Esophagus squamous epithelium (tissue), 5 donors: ENCODE measurements around the gene DESI2. TPM values are rescaled to one million over a fixed set of nuclear protein-coding genes. Genes with fewer than 3 reads are reported as not detected.
"Not testable (repeated sequence)": the region's sequence is repeated elsewhere in the genome, so short reads cannot be mapped to it uniquely, and the experiment has no call there.

Source experiments
- DNase-seq: peaks from one replicate; lab custom pipeline; 2025; lab: John Stamatoyannopoulos, UW
- H3K27ac ChIP-seq, 4 donors: fragments of 200-600 bp; sonication (generic); one replicate each; pipeline ENCODE4 v1.5.1; 2016 to 2019; ENCODE audit warnings: mild to moderate bottlenecking in 1 of 4
- H3K27me3 ChIP-seq, 4 donors: fragments of 200-600 bp; sonication (generic); 1 replicate in 3 of 4; 2 replicates in 1 of 4; pipeline versions ENCODE4 v1.5.1 to v1.6.0; 2017 to 2021; ENCODE audit warnings: antibody characterized with exemption in 1 of 4
- H3K36me3 ChIP-seq, 3 donors: fragments of 200-600 bp; sonication (generic); one replicate each; pipeline ENCODE4 v1.5.1; 2016 to 2019
- H3K4me1 ChIP-seq, 3 donors: fragments of 200-600 bp; sonication (generic); one replicate each; pipeline ENCODE4 v1.5.1; 2017 to 2019
- H3K4me3 ChIP-seq, 4 donors: fragments of 200-600 bp; sonication (generic); 1 replicate in 3 of 4; 2 replicates in 1 of 4; pipeline ENCODE4 v1.5.1; 2016 to 2019; ENCODE audit warnings: mild to moderate bottlenecking in 2 of 4, moderate library complexity in 1 of 4
- H3K9me3 ChIP-seq, 3 donors: fragments of 200-600 bp; sonication (generic); one replicate each; pipeline ENCODE4 v1.5.1; 2016 to 2019
- CTCF ChIP-seq, 6 experiments: fragments of 450-650 bp in 4 of 6; fragments of 200-600 bp in 2 of 6; sonication (generic) in 2 of 6; IDR thresholded peaks; one replicate each; pipeline ENCODE4 v1.5.1; 2016 to 2019; ENCODE audit warnings: antibody characterized with exemption in 6 of 6, mild to moderate bottlenecking in 4 of 6, moderate library complexity in 4 of 6
- POLR2A ChIP-seq, 4 donors: fragments of 450-650 bp; IDR thresholded peaks; one replicate each; pipeline ENCODE4 v1.6.1; 2017; ENCODE audit warnings: antibody characterized with exemption in 4 of 4, mild to moderate bottlenecking in 4 of 4, moderate library complexity in 3 of 4
- WGBS, 2 donors: methylation state at CpG; one replicate each; pipeline ENCODE4 v1.1.5; 2018; 5-methylcytosine and 5-hydroxymethylcytosine counted together
- intact Hi-C: fragments of 100-400 bp; cut with DNase I; formaldehyde crosslinking; loops from one replicate; pipeline ENCODE4 v1.15.0; 2022
- total RNA-seq, 4 donors: library from RNA; depleted of rRNA; stranded (reverse); fragments of >200 nt; gene quantifications; one replicate each; pipeline ENCODE4 v1.1.0, GENCODE V29; 2016
- donor health status: DM: yes; HTN: yes; CAD: no.

The DESI2 gene
- total RNA-seq, 4 donors from 2014 or later, result 18.8 to 32.0 (median 30.4) TPM

GRCh38 chr1:244675167-244675566 lies 22.2 kb downstream of the DESI2 start:
- peaks cover 0 to 36% (median 17%) of the 10 kb centered on the region in 3 donors for H3K4me1 ChIP-seq
- H3K36me3 ChIP-seq, result no peaks in the 10 kb centered on the region
- H3K27me3 ChIP-seq, result no peaks in the 10 kb centered on the region
- intact Hi-C loops, result no loop called here
- H3K9me3 ChIP-seq, result no peaks in the 10 kb centered on the region
- no peak overlapping the region for H3K27ac ChIP-seq
- TF ChIP-seq POLR2A (IDR thresholded peaks at IDR 0.05) (no peak), CTCF (IDR thresholded peaks at IDR 0.05) (no peak)
- no peak for DNase-seq
- no peak overlapping the region for H3K4me3 ChIP-seq
- WGBS, 2 donors, result 94% methylated on average over 2 of the region's 2 CpGs

- Histone ChIP-seq H3K27ac (peak overlapping the region in 3 of 4 donors; percentile 3 to 49 (median 6)), H3K4me3 (no peak overlapping the region)
- WGBS, 2 donors, result 49 to 60% methylated on average over 6 of the region's 6 CpGs
Observed at GRCh38 chr1:244678697-244679096, 25.8 kb downstream of the DESI2 start.

GRCh38 chr1:244680667-244681066 lies 27.7 kb downstream of the DESI2 start:
- no peak overlapping the region for H3K4me3 ChIP-seq
- no peaks in the 10 kb centered on the region for H3K9me3 ChIP-seq
- TF ChIP-seq POLR2A (IDR thresholded peaks at IDR 0.05) (no peak), CTCF (IDR thresholded peaks at IDR 0.05) (no peak)
- peaks cover 0 to 21% (median 0%) of the 10 kb centered on the region in 3 donors for H3K36me3 ChIP-seq
- DNase-seq, result no peak
- peaks cover 0 to 19% (median 14%) of the 10 kb centered on the region in 3 donors for H3K4me1 ChIP-seq
- intact Hi-C loops, result no loop called here
- no peaks in the 10 kb centered on the region for H3K27me3 ChIP-seq
- no peak overlapping the region for H3K27ac ChIP-seq
- WGBS, 2 donors, result 70 to 75% methylated on average over 1 of the region's 1 CpG

More at GRCh38 chr1:244678697-244679096, 25.8 kb downstream of the DESI2 start:
- H3K9me3 ChIP-seq, result no peaks in the 10 kb centered on the region
- intact Hi-C loops, result no loop called here
- DNase-seq, result no peak
- TF ChIP-seq CTCF (IDR thresholded peaks at IDR 0.05), result no peak
- TF ChIP-seq POLR2A (IDR thresholded peaks at IDR 0.05), result no peak
- peaks cover 0 to 21% (median 0%) of the 10 kb centered on the region in 3 donors for H3K36me3 ChIP-seq
- H3K27me3 ChIP-seq, result no peaks in the 10 kb centered on the region
- H3K4me1 ChIP-seq, result peaks cover 0 to 20% (median 14%) of the 10 kb centered on the region in 3 donors

- DNase-seq, H3K9me3 ChIP-seq, intact Hi-C loops, H3K27me3 ChIP-seq, H3K27ac ChIP-seq, H3K4me3 ChIP-seq: not testable (repeated sequence)
- H3K4me1 ChIP-seq, result peaks cover 0 to 19% (median 14%) of the 10 kb centered on the region in 3 donors
- WGBS, 2 donors, result 85 to 90% methylated on average over 3 to 4 of the region's 4 CpGs
- H3K36me3 ChIP-seq, result peaks cover 0 to 30% (median 0%) of the 10 kb centered on the region in 3 donors
Observed at GRCh38 chr1:244682087-244682486, 29.2 kb downstream of the DESI2 start.

- Histone ChIP-seq H3K4me3 (no peak overlapping the region), H3K27me3 (no peaks in the 10 kb centered on the region), H3K9me3 (no peaks in the 10 kb centered on the region), H3K36me3 (peaks cover 0 to 99% (median 4%) of the 10 kb centered on the region in 3 donors), H3K27ac (no peak overlapping the region), H3K4me1 (no peaks in the 10 kb centered on the region)
- no peak for DNase-seq
- intact Hi-C loops, result no loop called here
- WGBS, 2 donors, result 78 to 92% methylated on average over 2 of the region's 2 CpGs
- TF ChIP-seq CTCF (IDR thresholded peaks at IDR 0.05) (no peak), POLR2A (IDR thresholded peaks at IDR 0.05) (no peak)
Observed at GRCh38 chr1:244695937-244696336, 43.0 kb downstream of the DESI2 start.

- no peaks in the 10 kb centered on the region for H3K27me3 ChIP-seq
- no peak for DNase-seq
- no peak for TF ChIP-seq CTCF (IDR thresholded peaks at IDR 0.05)
- TF ChIP-seq POLR2A (IDR thresholded peaks at IDR 0.05), result no peak
- peaks cover 0 to 96% (median 0%) of the 10 kb centered on the region in 3 donors for H3K36me3 ChIP-seq
- 93 to 100% methylated on average over 4 of the region's 4 CpGs for WGBS, 2 donors
- no peaks in the 10 kb centered on the region for H3K9me3 ChIP-seq
- H3K4me1 ChIP-seq, result no peaks in the 10 kb centered on the region
- H3K4me3 ChIP-seq, result no peak overlapping the region
- intact Hi-C loops, result no loop called here
- H3K27ac ChIP-seq, result no peak overlapping the region
Observed at GRCh38 chr1:244699741-244700140, 46.8 kb downstream of the DESI2 start.
